DOHH2 (cell line): ENCODE data around the gene SIK2.

Experiments used
- CTCF ChIP-seq: fragments of 200-600 bp; sonication (generic); IDR thresholded peaks from one replicate; pipeline ENCODE4 v1.5.1; 2014; ENCODE audit warnings: antibody characterized with exemption, mild to moderate bottlenecking, low read depth, low read length; ENCODE audit not compliant: poor library complexity, severe bottlenecking
- EZH2phosphoT487 ChIP-seq: fragments of 200-600 bp; sonication (generic); IDR thresholded peaks from 2 replicates; pipeline ENCODE4 v1.6.1; 2017; ENCODE audit warnings: borderline replicate concordance, mild to moderate bottlenecking, antibody characterized with exemption, low read length, moderate library complexity, mixed read lengths

- no peak for TF ChIP-seq EZH2phosphoT487
- no peak for TF ChIP-seq CTCF
Measured at GRCh38 chr11:111585371-111585770, 16.9 kb upstream of the SIK2 start.
